ENCODE data around the gene EML6.

EML6 gene

DNA sequence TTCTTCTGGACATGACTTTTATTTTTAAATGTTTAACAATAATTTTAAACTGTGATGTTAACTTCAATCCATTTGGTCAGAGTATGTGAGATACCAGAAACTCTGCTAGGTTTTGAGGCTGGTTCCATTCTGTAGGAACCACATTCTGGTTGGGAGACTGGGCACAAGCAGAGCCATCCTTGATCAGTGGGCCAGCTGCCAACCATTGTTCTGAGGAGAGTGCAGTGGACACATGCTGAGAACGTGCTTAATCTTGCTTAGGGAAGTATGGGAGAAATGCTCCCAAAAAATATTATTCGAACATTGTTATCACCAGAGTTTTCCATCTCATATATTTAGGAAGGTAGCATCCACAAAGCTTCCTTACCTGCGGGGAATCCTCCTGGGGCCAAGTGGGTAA lies 171.0 kb downstream of the EML6 start:
- H3K36me3 Mint-ChIP-seq (ENCODE audit: low read depth), result no peaks in the 10 kb centered on the region
- peaks cover 2% of the 10 kb centered on the region for H3K9me3 Mint-ChIP-seq
- TF ChIP-seq, protein P1, sequence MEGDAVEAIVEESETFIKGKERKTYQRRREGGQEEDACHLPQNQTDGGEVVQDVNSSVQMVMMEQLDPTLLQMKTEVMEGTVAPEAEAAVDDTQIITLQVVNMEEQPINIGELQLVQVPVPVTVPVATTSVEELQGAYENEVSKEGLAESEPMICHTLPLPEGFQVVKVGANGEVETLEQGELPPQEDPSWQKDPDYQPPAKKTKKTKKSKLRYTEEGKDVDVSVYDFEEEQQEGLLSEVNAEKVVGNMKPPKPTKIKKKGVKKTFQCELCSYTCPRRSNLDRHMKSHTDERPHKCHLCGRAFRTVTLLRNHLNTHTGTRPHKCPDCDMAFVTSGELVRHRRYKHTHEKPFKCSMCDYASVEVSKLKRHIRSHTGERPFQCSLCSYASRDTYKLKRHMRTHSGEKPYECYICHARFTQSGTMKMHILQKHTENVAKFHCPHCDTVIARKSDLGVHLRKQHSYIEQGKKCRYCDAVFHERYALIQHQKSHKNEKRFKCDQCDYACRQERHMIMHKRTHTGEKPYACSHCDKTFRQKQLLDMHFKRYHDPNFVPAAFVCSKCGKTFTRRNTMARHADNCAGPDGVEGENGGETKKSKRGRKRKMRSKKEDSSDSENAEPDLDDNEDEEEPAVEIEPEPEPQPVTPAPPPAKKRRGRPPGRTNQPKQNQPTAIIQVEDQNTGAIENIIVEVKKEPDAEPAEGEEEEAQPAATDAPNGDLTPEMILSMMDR (IDR thresholded peaks at IDR 0.05), result no peak
- H3K4me1 Mint-ChIP-seq, result no peaks in the 10 kb centered on the region
- H3K27ac Mint-ChIP-seq, result no peak overlapping the region
- no peak overlapping the region for H3K4me3 Mint-ChIP-seq
- no peak for DNase-seq
- H3K27me3 Mint-ChIP-seq (ENCODE audit: low read depth, poor library complexity), result no peaks in the 10 kb centered on the region

GRCh38 chr2:54895730-54896129 lies 172.3 kb downstream of the EML6 start:
- peaks cover 2% of the 10 kb centered on the region for H3K9me3 Mint-ChIP-seq
- TF ChIP-seq, protein P1 (IDR thresholded peaks at IDR 0.05), result no peak
- no peaks in the 10 kb centered on the region for H3K36me3 Mint-ChIP-seq (ENCODE audit: low read depth)
- H3K4me1 Mint-ChIP-seq, result no peaks in the 10 kb centered on the region
- peaks cover 2% of the 10 kb centered on the region for H3K27me3 Mint-ChIP-seq (ENCODE audit: low read depth, poor library complexity)
- no peak overlapping the region for H3K4me3 Mint-ChIP-seq
- H3K27ac Mint-ChIP-seq, result no peak overlapping the region
- DNase-seq, result no peak

- Mint-ChIP-seq H3K36me3 (ENCODE audit: low read depth) (no peaks in the 10 kb centered on the region), H3K4me3 (no peak overlapping the region), H3K4me1 (no peaks in the 10 kb centered on the region), H3K27ac (no peak overlapping the region), H3K9me3 (peaks cover 2% of the 10 kb centered on the region), H3K27me3 (ENCODE audit: low read depth, poor library complexity) (peaks cover 4% of the 10 kb centered on the region)
- DNase-seq, result no peak
- TF ChIP-seq, protein P1 (IDR thresholded peaks at IDR 0.05), result no peak
These were observed 174.2 kb downstream of the EML6 start for GRCh38 chr2:54897420-54898310.

DNA sequence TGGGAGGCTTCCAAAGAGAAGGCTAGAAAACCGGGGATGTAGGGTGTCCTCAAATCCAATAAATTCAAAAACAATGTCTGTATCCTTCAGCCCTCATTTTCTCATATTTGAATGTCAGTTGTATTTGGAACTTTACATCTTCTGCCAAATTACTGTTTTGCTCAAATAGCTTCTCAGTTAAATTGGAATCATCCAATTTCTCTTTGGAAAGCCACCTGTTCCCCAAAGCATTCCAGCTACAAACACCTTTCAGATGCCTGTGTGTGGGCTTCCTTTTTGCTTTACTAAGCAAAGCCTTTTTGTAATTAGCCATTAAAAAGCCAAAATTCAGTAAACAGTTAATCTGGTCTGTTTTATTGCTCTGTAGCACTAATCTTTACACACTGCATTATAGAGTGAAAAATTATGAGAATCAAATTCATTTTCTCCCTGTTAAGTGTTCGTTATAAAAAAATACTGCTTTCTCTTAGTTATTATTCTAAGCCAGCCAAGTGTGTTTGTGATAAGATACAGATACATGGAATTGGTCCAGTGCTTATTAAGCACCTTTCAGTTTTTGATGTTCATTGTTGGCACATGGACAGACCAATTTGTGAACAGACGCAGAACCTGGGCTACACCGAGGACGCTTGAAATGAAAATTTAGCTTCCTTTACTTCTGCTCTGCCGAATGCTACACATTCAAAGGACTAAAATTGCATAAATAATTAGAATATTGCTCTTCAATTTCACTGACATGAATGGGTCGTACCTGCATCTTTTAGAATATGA lies 175.2 kb downstream of the EML6 start:
- Mint-ChIP-seq H3K4me1 (no peaks in the 10 kb centered on the region), H3K4me3 (no peak overlapping the region), H3K9me3 (peaks cover 2% of the 10 kb centered on the region), H3K36me3 (ENCODE audit: low read depth) (no peaks in the 10 kb centered on the region), H3K27me3 (ENCODE audit: low read depth, poor library complexity) (peaks cover 4% of the 10 kb centered on the region), H3K27ac (no peak overlapping the region)
- no peak for DNase-seq
- TF ChIP-seq, protein P1 (IDR thresholded peaks at IDR 0.05), result no peak

DNA sequence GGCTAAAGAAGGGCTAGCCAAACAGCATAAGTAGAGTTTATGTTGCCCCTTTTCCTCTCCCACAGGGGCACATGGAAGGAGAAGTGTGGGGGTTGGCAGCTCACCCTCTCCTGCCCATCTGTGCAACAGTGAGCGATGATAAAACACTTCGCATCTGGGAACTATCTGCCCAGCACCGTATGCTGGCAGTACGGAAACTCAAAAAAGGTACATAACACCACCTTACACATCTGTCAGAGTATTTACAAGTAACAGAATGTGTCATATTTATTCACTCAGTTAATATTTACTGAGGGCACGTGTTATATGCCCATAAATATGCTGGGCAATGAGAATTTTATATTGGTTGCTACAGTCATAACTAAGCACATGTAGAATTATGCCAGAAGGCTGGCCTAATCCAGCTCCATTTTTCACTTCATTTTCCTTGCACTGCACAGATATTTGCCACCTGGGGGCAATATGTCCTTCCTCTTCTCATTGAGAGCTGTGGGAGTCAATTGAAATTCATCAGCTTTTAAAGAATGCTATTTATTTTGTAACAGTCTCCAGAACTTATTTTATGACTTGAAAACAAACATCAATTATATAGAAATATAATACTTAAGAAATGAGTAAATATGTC lies 176.2 kb downstream of the EML6 start:
- Mint-ChIP-seq H3K27ac (no peak overlapping the region), H3K36me3 (ENCODE audit: low read depth) (no peaks in the 10 kb centered on the region), H3K4me1 (no peaks in the 10 kb centered on the region), H3K4me3 (no peak overlapping the region), H3K27me3 (ENCODE audit: low read depth, poor library complexity) (peaks cover 5% of the 10 kb centered on the region), H3K9me3 (peaks cover 2% of the 10 kb centered on the region)
- DNase-seq, result no peak
- TF ChIP-seq, protein P1 (IDR thresholded peaks at IDR 0.05), result peak; percentile 43

Data from nephron progenitor cell (in vitro differentiated cells).